Panc1 (cell line): Measurements from ENCODE around the gene GRAMD4. TPM values are rescaled to one million over a fixed set of nuclear protein-coding genes. Genes with fewer than 3 reads are reported as not detected.

Experiments used
- ATAC-seq: fragments of 200-7000 bp; cut with Tn5 transposase; 2 replicates; pipeline ENCODE4 v1.9.1; 2020; ENCODE audit warnings: mild to moderate bottlenecking, moderate library complexity
- BruUV-seq: library from RNA; stranded (reverse); fragments of 400-500 nt; replicated peaks from 2 replicates; lab custom pipeline; 2021; lab: Mats Ljungman, UMichigan
- CTCF ChIA-PET: fragments of 300-600 bp; sonication (Branson Sonifier 250); formaldehyde crosslinking; loops from one replicate; lab custom pipeline; 2022; ENCODE audit warnings: antibody characterized with exemption; lab: Charles Lee
- POLR2A ChIA-PET: fragments of 300-600 bp; sonication (Branson Sonifier 250); formaldehyde crosslinking; loops from one replicate; lab custom pipeline; 2022; ENCODE audit warnings: antibody characterized with exemption; lab: Charles Lee
- DNase-seq: peaks from one replicate; pipeline ENCODE4 v3.0.0-alpha.2; 2010; ENCODE audit warnings: low read depth, low spot score
- H3K27ac ChIP-seq: 2 replicates; pipeline ENCODE4 v1.5.1; 2011; ENCODE audit warnings: mild to moderate bottlenecking, low read length, inconsistent platforms
- H3K27me3 ChIP-seq: fragments of 200-500 bp; sonication (Bioruptor generic); 2 replicates; pipeline ENCODE4 v1.6.0; 2014; ENCODE audit warnings: low read length, inconsistent platforms; ENCODE audit not compliant: control insufficient read depth, insufficient read depth
- H3K36me3 ChIP-seq: fragments of 200-500 bp; sonication (Bioruptor generic); 2 replicates; pipeline ENCODE4 v1.5.1; 2014; ENCODE audit warnings: inconsistent platforms, mild to moderate bottlenecking, low read length, moderate library complexity; ENCODE audit not compliant: control insufficient read depth, insufficient read depth
- H3K4me1 ChIP-seq: 2 replicates; pipeline ENCODE4 v1.5.1; 2011; ENCODE audit warnings: inconsistent platforms, mild to moderate bottlenecking, low read length, moderate library complexity; ENCODE audit not compliant: control insufficient read depth, insufficient read depth
- H3K4me3 ChIP-seq, 2 experiments: 2 replicates each; pipeline ENCODE4 v1.5.1; 2011 to 2012; ENCODE audit warnings: low read depth in 2 of 2, low read length in 2 of 2, mild to moderate bottlenecking in 2 of 2, inconsistent platforms in 1 of 2, moderate library complexity in 1 of 2
- H3K9me3 ChIP-seq: fragments of 200-500 bp; sonication (Bioruptor generic); 2 replicates; pipeline ENCODE4 v1.5.1; 2014; ENCODE audit warnings: low read depth, mild to moderate bottlenecking, inconsistent platforms, low read length, moderate library complexity; ENCODE audit not compliant: control insufficient read depth, insufficient read depth
- CTCF ChIP-seq: fragments of 450-650 bp; IDR thresholded peaks from 2 replicates; pipeline ENCODE4 v1.5.1; 2017; ENCODE audit warnings: mild to moderate bottlenecking
- POLR2AphosphoS5 ChIP-seq: IDR thresholded peaks from 2 replicates; pipeline ENCODE4 v1.6.1; 2012; ENCODE audit warnings: mild to moderate bottlenecking, low read depth, low read length, moderate library complexity
- SIN3A ChIP-seq: IDR thresholded peaks from 2 replicates; pipeline ENCODE4 v1.6.1; 2012; ENCODE audit warnings: low read depth, mild to moderate bottlenecking, low read length, moderate library complexity, borderline replicate concordance; ENCODE audit not compliant: insufficient read depth
- TCF7L2 ChIP-seq: IDR thresholded peaks from 2 replicates; pipeline ENCODE4 v1.6.1; 2011; ENCODE audit warnings: mild to moderate bottlenecking, low read depth, low read length, inconsistent platforms
- in situ Hi-C: cut with HindIII; loops from 2 replicates; pipeline ENCODE4 v1.10.0; 2016; ENCODE audit warnings: low sequenced_read_pairs, low pct_unique_long_range_greater_than_20kb
- intact Hi-C: fragments of 100-400 bp; cut with micrococcal nuclease; formaldehyde crosslinking; loops from one replicate; pipeline ENCODE4 v1.10.0; 2022; ENCODE audit not compliant: unreplicated experiment
- total RNA-seq: library from RNA; stranded (reverse); gene quantifications from one replicate; pipeline ENCODE4 v1.2.1, GENCODE V29; 2021; ENCODE audit not compliant: unreplicated experiment
- TF ChIP-seq, protein P1 (sequence below), 2 experiments: IDR thresholded peaks; 2 replicates each; pipeline ENCODE4 v1.6.1; 2011 to 2012; ENCODE audit warnings: low read depth in 2 of 2, control low read depth in 1 of 2, low read length in 1 of 2, mild to moderate bottlenecking in 1 of 2, moderate library complexity in 1 of 2; ENCODE audit not compliant: insufficient read depth in 1 of 2

GRAMD4 gene
- total RNA-seq, 1 experiment from 2014 or later = 30.8 TPM

- TF ChIP-seq SIN3A (no peak), TCF7L2 (no peak), CTCF (no peak), POLR2AphosphoS5 (no peak)
- TF ChIP-seq, protein P1, sequence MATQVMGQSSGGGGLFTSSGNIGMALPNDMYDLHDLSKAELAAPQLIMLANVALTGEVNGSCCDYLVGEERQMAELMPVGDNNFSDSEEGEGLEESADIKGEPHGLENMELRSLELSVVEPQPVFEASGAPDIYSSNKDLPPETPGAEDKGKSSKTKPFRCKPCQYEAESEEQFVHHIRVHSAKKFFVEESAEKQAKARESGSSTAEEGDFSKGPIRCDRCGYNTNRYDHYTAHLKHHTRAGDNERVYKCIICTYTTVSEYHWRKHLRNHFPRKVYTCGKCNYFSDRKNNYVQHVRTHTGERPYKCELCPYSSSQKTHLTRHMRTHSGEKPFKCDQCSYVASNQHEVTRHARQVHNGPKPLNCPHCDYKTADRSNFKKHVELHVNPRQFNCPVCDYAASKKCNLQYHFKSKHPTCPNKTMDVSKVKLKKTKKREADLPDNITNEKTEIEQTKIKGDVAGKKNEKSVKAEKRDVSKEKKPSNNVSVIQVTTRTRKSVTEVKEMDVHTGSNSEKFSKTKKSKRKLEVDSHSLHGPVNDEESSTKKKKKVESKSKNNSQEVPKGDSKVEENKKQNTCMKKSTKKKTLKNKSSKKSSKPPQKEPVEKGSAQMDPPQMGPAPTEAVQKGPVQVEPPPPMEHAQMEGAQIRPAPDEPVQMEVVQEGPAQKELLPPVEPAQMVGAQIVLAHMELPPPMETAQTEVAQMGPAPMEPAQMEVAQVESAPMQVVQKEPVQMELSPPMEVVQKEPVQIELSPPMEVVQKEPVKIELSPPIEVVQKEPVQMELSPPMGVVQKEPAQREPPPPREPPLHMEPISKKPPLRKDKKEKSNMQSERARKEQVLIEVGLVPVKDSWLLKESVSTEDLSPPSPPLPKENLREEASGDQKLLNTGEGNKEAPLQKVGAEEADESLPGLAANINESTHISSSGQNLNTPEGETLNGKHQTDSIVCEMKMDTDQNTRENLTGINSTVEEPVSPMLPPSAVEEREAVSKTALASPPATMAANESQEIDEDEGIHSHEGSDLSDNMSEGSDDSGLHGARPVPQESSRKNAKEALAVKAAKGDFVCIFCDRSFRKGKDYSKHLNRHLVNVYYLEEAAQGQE (IDR thresholded peaks at IDR 0.05; ENCODE audit: insufficient read depth in 1 of 2, low read depth in 2 of 2, low read length in 1 of 2) = no peak
- no peak overlapping the region for H3K27ac ChIP-seq
- ATAC-seq (no peak), DNase-seq (no peak)
- H3K4me1 ChIP-seq = no peaks in the 10 kb centered on the region
- ChIA-PET CTCF (no interaction called here), POLR2A (no interaction called here)
- no peaks in the 10 kb centered on the region for H3K27me3 ChIP-seq
- no peaks in the 10 kb centered on the region for H3K36me3 ChIP-seq
- intact Hi-C loops (loop anchor here (10.0 kb wide), 1 partner anchor 122 kb away; no protein-coding TSS in a partner anchor), in situ Hi-C loops (no loop called here)
- no peak overlapping the region for H3K4me3 ChIP-seq
- BruUV-seq = no TSS peak
- no peaks in the 10 kb centered on the region for H3K9me3 ChIP-seq
Measured at GRCh38 chr22:46686221-46687047, 66.2 kb downstream of the GRAMD4 start.

- ATAC-seq (no peak), DNase-seq (no peak)
- Histone ChIP-seq H3K9me3 (no peaks in the 10 kb centered on the region), H3K4me3 (no peak overlapping the region), H3K27me3 (no peaks in the 10 kb centered on the region), H3K36me3 (no peaks in the 10 kb centered on the region), H3K4me1 (no peaks in the 10 kb centered on the region), H3K27ac (no peak overlapping the region)
- TF ChIP-seq SIN3A = no peak
- TF ChIP-seq, protein P1 (IDR thresholded peaks at IDR 0.05; ENCODE audit: insufficient read depth in 1 of 2, low read depth in 2 of 2, low read length in 1 of 2) = no peak
- no peak for TF ChIP-seq TCF7L2
- TF ChIP-seq CTCF = no peak
- TF ChIP-seq POLR2AphosphoS5 = no peak
- ChIA-PET POLR2A (no interaction called here), CTCF (no interaction called here)
- intact Hi-C loops = loop anchor here (10.0 kb wide), 1 partner anchor 122 kb away; no protein-coding TSS in a partner anchor
- BruUV-seq = no TSS peak
- in situ Hi-C loops = no loop called here
Measured at GRCh38 chr22:46687048-46687444, 66.9 kb downstream of the GRAMD4 start.
